Fibroblast of skin of back (primary cell): ENCODE data around the gene YBEY.
A peak's percentile ranks its signal among the peaks of the same experiment; 100 is the strongest.
"Not testable (repeated sequence)": the region's sequence is repeated elsewhere in the genome, so short reads cannot be mapped to it uniquely, and the experiment has no call there.

Experiments used
- DNase-seq: peaks from one replicate; pipeline ENCODE4 v3.0.0-alpha.2; 2013

Gene YBEY

GRCh38 chr21:46304955-46305354 is 18.8 kb downstream of the YBEY start:
- DNase-seq: no peak

DNA sequence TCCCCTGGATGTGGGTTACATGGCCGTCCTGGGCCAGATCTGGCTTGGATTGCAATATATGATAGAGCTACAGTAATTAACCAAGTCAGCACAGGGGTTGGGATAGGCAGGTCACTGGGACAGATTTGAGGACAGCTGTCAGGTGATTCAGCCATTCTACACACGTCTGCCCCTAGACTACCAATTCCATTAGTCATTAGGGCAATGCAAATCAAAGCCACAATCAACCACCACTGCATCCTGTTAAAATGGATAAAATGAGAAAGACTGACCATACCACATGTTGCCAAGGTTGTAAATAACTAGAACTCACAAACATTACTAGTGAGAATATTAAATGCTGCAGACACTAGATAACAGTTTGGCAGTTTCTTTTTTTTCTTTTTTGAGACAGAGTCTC is 21.5 kb downstream of the YBEY start:
- peak; percentile 18 for DNase-seq

- DNase-seq: no peak
These were observed 22.3 kb downstream of the YBEY start for GRCh38 chr21:46308431-46308830.

GRCh38 chr21:46310260-46310659 is 24.1 kb downstream of the YBEY start:
- not testable (repeated sequence) for DNase-seq

- DNase-seq: no peak
These were observed 25.4 kb downstream of the YBEY start for GRCh38 chr21:46311568-46311967.

- no peak for DNase-seq
These were observed 26.8 kb downstream of the YBEY start for GRCh38 chr21:46312949-46313348.

GRCh38 chr21:46314441-46315020 is 28.4 kb downstream of the YBEY start:
- DNase-seq: no peak

DNA sequence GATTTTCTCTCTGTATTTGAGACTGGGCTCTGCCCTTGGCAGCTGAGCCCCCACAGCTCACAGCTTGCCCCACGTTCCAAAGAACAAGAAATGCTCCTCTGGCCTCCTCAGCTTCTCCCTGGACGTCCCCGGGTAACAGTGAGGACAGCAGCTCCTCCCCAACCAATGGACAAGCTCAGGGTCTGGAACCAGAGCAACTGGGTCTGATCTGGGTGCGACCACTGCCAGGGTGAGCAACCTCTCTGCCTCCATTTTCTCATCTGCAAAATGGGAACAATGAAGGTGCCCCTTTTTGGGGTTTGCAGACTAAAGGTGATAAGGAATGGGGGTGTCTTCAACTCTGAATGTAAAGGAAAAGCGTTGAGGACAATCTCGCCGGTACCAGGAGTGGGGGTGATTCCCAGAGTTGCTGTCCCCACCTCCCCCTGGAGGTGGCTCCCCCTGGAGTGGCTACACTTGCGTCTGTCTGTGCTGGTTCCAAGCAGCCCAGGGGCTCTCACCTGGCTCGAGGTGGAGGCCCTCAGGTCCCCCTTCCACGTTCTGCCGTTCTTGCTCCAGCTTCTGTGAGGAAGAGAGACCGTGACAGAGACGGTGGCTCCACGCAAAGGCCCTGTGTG is 30.7 kb downstream of the YBEY start:
- no peak for DNase-seq

DNA sequence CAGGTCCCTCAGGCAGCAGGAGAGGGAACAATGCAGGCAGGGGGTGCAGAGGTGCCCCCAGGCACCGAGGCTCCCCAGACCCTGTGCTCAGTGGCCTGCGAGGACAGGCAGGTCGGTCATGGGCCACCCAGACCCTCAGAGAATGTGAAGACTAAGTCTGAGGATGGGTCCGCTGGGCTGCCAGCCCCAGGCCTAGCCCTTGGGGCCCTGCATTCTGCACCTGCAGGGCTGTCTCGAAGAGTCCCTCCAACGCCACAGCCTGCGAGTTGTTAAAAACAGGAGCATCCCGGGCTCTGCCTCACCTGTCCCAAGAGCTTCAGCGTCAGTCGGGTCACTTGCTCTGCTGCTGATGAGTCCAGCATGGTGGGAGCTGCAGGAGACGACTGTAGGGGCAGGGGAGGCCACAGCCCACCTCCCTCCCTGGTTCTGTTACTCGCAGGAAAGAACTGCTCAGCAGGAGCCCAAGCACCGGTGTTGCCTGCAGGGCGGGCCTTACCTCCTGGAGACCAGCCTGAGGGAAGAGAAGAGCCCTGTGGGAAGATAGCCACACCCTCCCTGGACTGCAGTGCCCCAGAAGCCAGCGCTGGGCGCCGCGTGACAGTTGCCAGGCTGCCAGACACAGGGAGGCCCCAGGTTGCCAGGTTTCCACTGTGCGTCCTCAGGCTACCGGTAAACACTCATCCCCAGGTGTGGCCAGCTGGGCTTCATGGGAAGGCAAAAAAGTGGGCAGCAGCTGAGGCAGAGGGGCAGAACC is 31.7 kb downstream of the YBEY start:
- no peak for DNase-seq

- no peak for DNase-seq
These were observed 32.3 kb downstream of the YBEY start for GRCh38 chr21:46318464-46318845.

GRCh38 chr21:46319186-46319585 is 33.0 kb downstream of the YBEY start:
- no peak for DNase-seq

DNA sequence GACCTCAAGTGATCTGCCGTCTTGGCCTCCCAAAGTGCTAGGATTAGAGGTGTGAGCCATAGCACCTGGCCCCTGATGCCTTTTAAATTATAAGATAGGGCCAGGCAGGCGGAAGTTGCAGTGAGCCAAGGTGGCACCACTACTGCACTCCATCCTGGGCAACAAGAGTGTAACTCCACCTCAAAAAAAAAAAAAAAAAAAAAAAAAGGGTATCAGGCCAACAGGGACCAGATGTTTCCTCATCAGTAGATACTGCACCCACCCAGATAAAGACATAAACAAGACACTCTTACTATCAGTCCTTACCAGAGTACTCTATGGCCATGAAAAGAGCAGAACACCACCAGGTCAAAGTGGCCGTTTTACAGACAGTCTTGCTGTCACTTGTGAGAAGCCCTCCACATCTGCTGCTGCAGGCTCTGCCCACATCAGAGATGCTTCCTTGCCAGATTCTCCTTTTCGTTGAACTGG is 34.2 kb downstream of the YBEY start:
- DNase-seq: no peak

DNA sequence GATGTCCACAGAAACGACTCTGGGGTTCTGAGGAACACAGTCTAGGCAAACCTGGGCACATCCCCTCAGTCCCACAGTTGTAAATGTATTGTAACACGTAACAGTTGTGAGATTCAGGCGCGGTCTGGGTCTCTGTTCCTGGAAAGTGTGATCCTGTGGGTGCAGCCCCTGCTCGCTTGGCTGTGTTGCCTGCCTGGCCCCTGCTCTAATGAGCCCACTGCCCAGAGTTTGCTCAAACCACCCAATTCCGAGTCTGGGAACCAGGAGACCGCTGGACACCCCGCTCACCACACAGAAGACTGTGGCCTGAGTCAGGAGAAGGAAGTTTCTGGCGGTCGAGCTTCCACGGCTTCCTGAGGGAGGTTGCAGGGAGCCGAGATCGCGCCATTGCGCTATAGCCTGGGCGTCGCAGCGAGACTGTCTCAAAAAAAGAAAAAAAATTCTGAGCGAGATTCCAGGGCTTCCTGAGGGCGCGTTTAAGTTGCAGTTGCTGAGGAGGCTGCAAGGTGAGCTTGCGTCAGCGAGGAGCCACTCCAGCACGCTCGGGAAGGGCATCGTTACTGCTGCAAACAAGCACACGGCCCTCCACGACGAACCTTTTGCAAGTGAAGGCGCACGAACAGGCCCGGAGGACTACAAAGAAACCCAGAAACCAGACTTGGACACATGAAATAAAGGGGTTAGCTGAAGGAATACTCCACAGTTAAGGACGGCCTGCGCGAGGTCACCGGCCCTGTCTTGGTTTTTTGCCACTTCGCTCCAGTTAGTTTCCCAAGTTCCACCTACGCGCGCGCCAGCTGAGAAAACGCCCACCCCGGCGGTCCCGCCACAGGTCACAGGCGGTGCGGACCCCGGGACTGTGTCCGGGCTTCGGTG is 36.4 kb downstream of the YBEY start:
- peak; percentile 48 for DNase-seq

DNA sequence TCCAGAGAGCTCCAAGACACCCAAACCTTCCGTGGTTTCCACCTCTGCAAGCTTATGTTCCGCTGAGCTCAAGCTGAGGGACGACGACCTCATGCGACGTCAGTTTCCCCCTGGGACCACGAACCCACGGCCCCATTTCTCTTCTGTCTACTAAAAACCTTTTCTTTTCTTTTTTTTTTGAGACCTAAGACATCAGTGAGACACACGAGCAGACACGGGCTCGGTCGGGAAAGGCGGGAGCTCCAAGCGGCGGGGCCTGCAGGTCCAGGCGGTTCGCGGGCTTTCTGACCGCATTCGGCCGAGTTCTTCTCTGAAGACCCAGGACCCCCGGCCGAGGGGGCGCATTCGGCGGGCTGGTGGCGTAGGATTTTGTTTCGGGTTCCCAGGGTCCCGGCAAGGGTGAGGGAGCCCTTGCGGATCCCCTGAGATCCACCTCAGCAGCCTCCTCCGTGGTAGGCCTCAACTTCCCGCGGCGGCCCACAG is 37.1 kb downstream of the YBEY start:
- no peak for DNase-seq

DNA sequence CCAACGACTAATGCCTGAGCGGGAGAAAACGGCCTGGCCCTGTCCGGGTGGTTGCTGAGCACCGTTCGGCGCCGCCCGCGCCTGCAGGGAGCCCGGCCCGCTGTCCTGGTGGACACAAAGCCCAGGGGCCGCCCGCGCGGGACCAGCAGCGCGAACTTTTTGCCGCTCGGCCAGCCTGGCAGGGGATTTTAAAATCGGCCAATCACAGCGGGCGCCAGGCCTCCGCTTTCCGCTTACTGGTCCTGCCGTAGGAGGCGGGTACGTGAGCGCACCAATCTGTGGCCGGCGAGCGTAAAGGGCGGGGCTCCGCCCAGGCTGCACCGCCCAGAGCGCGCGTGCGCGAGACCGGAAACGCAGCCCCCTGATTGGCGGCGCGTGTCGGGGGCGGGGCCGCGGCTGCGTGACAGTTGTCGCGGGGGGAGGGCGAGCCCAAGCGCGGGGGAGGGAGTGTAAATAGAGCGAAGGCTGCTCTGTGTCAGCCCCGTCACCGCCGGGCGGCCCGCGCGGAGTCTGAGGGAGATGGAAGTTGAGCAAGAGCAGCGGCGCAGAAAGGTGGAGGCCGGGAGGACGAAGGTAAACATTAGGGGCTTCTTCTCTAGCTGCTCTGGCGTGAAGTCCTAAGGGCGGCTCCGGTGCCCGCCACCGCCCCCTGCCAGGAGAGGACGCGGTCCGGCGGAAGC is 37.7 kb downstream of the YBEY start, which contains the start of the genes C21orf58 and PCNT:
Gene C21orf58, minus strand, starts transcription at position 161 of the 680 bp plus-strand sequence. CDS start 1,132 bp downstream, outside the sequence.
Gene PCNT, plus strand, starts transcription at position 447 of the 680 bp plus-strand sequence. Its CDS starts 73 bp downstream, at position 520.
- peak; percentile 97 for DNase-seq

- DNase-seq: peak; percentile 79
These were observed 38.4 kb downstream of the YBEY start for GRCh38 chr21:46324390-46325072.

- peak; percentile 55 for DNase-seq
These were observed 39.2 kb downstream of the YBEY start for GRCh38 chr21:46325073-46325912.

- no peak for DNase-seq
These were observed 40.1 kb downstream of the YBEY start for GRCh38 chr21:46326110-46326703.

- DNase-seq: no peak
These were observed 41.6 kb downstream of the YBEY start for GRCh38 chr21:46327711-46328110.

- no peak for DNase-seq
These were observed 42.0 kb downstream of the YBEY start for GRCh38 chr21:46328151-46328550.
